Progenitor cell of endocrine pancreas (in vitro differentiated cells): ENCODE data around the gene HS3ST4. TPM values are rescaled to one million over a fixed set of nuclear protein-coding genes. Genes with fewer than 3 reads are reported as not detected.

Experiments used
- DNase-seq: peaks from one replicate; pipeline ENCODE4 v3.0.0; 2021; ENCODE audit warnings: low spot score; ENCODE audit not compliant: unreplicated experiment
- H3K27ac Mint-ChIP-seq: 2 replicates; pipeline ENCODE4 v1.8.0; 2021; ENCODE audit warnings: mild to moderate bottlenecking, moderate library complexity, mixed read lengths
- H3K27me3 Mint-ChIP-seq: 2 replicates; pipeline ENCODE4 v1.8.0; 2021; ENCODE audit warnings: mixed read lengths
- H3K36me3 Mint-ChIP-seq: 2 replicates; pipeline ENCODE4 v1.8.0; 2022; ENCODE audit warnings: mixed read lengths; ENCODE audit not compliant: insufficient read depth
- H3K4me1 Mint-ChIP-seq: 2 replicates; pipeline ENCODE4 v1.8.0; 2021; ENCODE audit warnings: low read depth, mixed read lengths
- H3K4me3 Mint-ChIP-seq: 2 replicates; pipeline ENCODE4 v1.8.0; 2021; ENCODE audit warnings: low read depth, mild to moderate bottlenecking, moderate library complexity, mixed read lengths
- H3K9me3 Mint-ChIP-seq: 2 replicates; pipeline ENCODE4 v1.8.0; 2021; ENCODE audit warnings: low read depth, mixed read lengths
- microRNA-seq: library from miRNA; unstranded; fragments of <30 nt; microRNA quantifications from one replicate; pipeline ENCODE4 v1.1.0, GENCODE V29; 2020; ENCODE audit warnings: borderline number of aligned reads; ENCODE audit not compliant: unreplicated experiment
- total RNA-seq: library from RNA; stranded (reverse); gene quantifications from 2 replicates; pipeline ENCODE4 v1.2.1, GENCODE V29; 2021
- TF ChIP-seq, protein P1 (sequence below): fragments of 200-600 bp; sonication (generic); IDR thresholded peaks from one replicate; pipeline ENCODE4 v1.5.0; 2021; ENCODE audit warnings: antibody characterized with exemption, mild to moderate bottlenecking; ENCODE audit not compliant: unreplicated experiment

Gene HS3ST4
- total RNA-seq, 1 donor from 2014 or later, result 0.67 TPM

DNA sequence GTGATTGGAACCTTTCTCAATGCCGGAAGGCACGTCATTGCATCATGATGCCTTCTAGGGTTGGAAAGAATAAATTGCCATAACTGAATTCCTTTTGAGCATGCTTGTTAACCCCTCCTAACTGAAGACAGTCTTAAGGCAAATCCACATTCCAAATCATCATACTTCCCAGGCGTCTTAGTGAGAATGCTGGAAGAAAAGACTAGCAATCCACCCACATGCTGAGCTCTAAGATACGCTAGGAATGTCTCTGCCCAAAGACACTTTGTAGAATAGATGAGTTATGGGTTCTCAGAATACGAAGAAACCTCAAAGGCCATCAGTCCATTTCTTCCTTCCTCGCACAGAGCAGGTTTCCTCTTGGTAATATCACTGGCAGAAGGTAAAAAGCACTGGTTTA lies 486.5 kb downstream of the HS3ST4 start:
- Mint-ChIP-seq H3K9me3 (peaks cover 10% of the 10 kb centered on the region), H3K4me1 (peaks cover 11% of the 10 kb centered on the region), H3K27me3 (peaks cover 6% of the 10 kb centered on the region), H3K27ac (no peak overlapping the region), H3K36me3 (peaks cover 2% of the 10 kb centered on the region), H3K4me3 (no peak overlapping the region)
- TF ChIP-seq, protein P1, sequence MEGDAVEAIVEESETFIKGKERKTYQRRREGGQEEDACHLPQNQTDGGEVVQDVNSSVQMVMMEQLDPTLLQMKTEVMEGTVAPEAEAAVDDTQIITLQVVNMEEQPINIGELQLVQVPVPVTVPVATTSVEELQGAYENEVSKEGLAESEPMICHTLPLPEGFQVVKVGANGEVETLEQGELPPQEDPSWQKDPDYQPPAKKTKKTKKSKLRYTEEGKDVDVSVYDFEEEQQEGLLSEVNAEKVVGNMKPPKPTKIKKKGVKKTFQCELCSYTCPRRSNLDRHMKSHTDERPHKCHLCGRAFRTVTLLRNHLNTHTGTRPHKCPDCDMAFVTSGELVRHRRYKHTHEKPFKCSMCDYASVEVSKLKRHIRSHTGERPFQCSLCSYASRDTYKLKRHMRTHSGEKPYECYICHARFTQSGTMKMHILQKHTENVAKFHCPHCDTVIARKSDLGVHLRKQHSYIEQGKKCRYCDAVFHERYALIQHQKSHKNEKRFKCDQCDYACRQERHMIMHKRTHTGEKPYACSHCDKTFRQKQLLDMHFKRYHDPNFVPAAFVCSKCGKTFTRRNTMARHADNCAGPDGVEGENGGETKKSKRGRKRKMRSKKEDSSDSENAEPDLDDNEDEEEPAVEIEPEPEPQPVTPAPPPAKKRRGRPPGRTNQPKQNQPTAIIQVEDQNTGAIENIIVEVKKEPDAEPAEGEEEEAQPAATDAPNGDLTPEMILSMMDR, result no peak
- no peak for DNase-seq

DNA sequence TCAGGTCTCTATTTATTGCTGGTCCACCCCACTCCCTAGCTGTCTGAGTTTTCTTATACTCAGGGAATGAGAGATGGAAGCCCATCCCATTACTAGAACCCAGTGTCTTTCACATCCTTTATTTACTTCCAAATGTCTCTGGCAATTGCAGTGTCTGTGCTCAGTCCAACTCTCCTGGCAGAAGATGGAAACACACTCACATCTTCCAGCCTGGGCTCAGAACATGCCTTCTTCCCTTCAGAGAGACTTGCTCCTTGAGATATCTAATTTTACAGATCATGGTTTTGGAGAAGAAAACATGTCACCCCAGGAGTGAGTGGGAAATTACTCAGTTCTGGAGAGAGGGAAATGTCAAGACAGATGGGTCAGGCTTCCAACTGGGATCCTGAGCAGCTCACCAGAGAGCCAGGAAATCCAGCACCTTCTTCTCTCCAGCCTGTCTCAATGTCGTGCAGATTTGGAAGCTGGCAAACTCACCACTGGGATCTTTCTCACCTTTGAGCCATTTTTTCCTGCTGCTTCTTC lies 494.4 kb downstream of the HS3ST4 start:
- peaks cover 2% of the 10 kb centered on the region for H3K27me3 Mint-ChIP-seq
- H3K9me3 Mint-ChIP-seq, result peaks cover 7% of the 10 kb centered on the region
- H3K36me3 Mint-ChIP-seq, result no peaks in the 10 kb centered on the region
- H3K4me1 Mint-ChIP-seq, result peaks cover 35% of the 10 kb centered on the region
- TF ChIP-seq, protein P1, result no peak
- H3K27ac Mint-ChIP-seq, result no peak overlapping the region
- no peak overlapping the region for H3K4me3 Mint-ChIP-seq
- DNase-seq, result no peak

Small RNA genes within 50 kb of the gene (microRNA-seq; reads per million reads assigned to microRNA genes)
- not detected for gene MIR548W
